Smooth muscle cell (in vitro differentiated cells): ENCODE results near the gene OIT3. TPM values are rescaled to one million over a fixed set of nuclear protein-coding genes. Genes with fewer than 3 reads are reported as not detected.

Experiments used
- DNase-seq: peaks from one replicate; lab custom pipeline; 2025; ENCODE audit not compliant: unreplicated experiment; lab: John Stamatoyannopoulos, UW
- H2AFZ ChIP-seq: fragments of 200-600 bp; sonication (generic); 2 replicates; pipeline ENCODE4 v1.6.0; 2016; ENCODE audit warnings: antibody characterized with exemption, low read depth, mild to moderate bottlenecking
- H3F3A ChIP-seq: fragments of 200-600 bp; sonication (generic); 2 replicates; pipeline ENCODE4 v1.6.0; 2017; ENCODE audit warnings: antibody characterized with exemption, low read depth
- H3K27ac ChIP-seq: fragments of 200-600 bp; sonication (generic); 2 replicates; pipeline ENCODE4 v1.5.1; 2016; ENCODE audit warnings: low read depth, mild to moderate bottlenecking
- H3K27me3 ChIP-seq: fragments of 200-600 bp; sonication (generic); 2 replicates; pipeline ENCODE4 v1.6.1; 2016; ENCODE audit warnings: low read depth, mild to moderate bottlenecking
- H3K36me3 ChIP-seq: fragments of 200-600 bp; sonication (generic); 2 replicates; pipeline ENCODE4 v1.5.1; 2016; ENCODE audit warnings: low read depth
- H3K4me1 ChIP-seq: fragments of 200-600 bp; sonication (generic); 2 replicates; pipeline ENCODE4 v1.5.1; 2016; ENCODE audit warnings: low read depth
- H3K4me2 ChIP-seq: fragments of 200-600 bp; sonication (generic); 2 replicates; pipeline ENCODE4 v1.6.0; 2016; ENCODE audit warnings: mild to moderate bottlenecking
- H3K4me3 ChIP-seq: fragments of 200-600 bp; sonication (generic); 2 replicates; pipeline ENCODE4 v1.5.1; 2016; ENCODE audit warnings: mild to moderate bottlenecking
- H3K79me2 ChIP-seq: fragments of 200-600 bp; sonication (generic); 2 replicates; pipeline ENCODE4 v1.6.0; 2016; ENCODE audit warnings: low read depth, mild to moderate bottlenecking
- H3K9ac ChIP-seq: fragments of 200-600 bp; sonication (generic); 2 replicates; pipeline ENCODE4 v1.6.0; 2016; ENCODE audit warnings: low read depth
- H3K9me3 ChIP-seq: fragments of 200-600 bp; sonication (generic); replicated peaks from 2 replicates; pipeline ENCODE4 v1.5.1; 2016; ENCODE audit warnings: low read depth
- H4K20me1 ChIP-seq: fragments of 200-600 bp; sonication (generic); 2 replicates; pipeline ENCODE4 v1.6.0; 2016; ENCODE audit warnings: low read depth
- CTCF ChIP-seq: fragments of 200-600 bp; sonication (generic); IDR thresholded peaks from 2 replicates; pipeline ENCODE4 v1.5.1; 2017; ENCODE audit warnings: borderline replicate concordance, mild to moderate bottlenecking, antibody characterized with exemption; ENCODE audit not compliant: insufficient read depth, poor library complexity, severe bottlenecking
- WGBS: methylation state at CpG from one replicate; pipeline ENCODE4 v1.1.7; 2016; ENCODE audit warnings: low lambda C conversion rate; 5-methylcytosine and 5-hydroxymethylcytosine counted together
- polyA plus RNA-seq: library from polyadenylated mRNA; unstranded; fragments of >200 nt; fragmentation: Nextera tagmentation; extraction: Ambion mirVana; gene quantifications from 2 replicates; pipeline ENCODE4 v1.2.1, GENCODE V29; 2016
- total RNA-seq: library from RNA; depleted of rRNA; stranded (reverse); fragments of >200 nt; gene quantifications from 2 replicates; pipeline ENCODE4 v1.2.3, GENCODE V29; 2014

The OIT3 gene
- total and polyA plus RNA-seq, 2 experiments from 2014 or later = 0.08 TPM; not detected in 1

DNA sequence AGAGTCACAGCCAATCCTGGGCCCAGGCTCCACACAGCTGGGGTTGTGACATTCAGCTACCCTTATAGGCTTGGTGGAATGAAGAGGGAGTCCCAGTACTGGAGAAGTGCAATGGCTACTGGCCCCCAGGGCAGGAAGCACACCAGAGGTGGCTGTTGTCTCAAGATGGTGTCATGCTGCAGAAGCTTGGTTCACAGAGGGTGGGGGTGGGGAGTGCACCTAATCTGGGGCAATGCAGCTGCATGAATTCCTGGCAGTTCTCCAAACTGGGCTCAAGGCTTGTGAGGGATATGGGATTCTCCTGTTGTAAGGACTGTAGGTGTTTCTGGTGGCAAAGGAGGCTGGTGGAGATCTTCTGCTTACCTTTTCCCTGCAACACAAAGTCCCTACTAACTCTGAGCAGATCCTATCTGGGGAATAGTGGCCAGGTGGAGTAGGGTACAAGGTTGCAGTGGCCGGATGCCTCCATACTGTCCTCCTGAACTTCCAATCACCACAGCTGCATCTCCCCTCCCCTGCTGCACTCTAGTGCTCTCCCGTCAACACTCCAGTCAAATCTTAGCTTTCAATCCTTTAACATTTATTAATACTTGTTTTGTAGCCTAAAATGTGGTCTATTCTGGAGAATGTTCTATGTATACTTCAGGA is 88.5 kb downstream of the OIT3 start:
- no peaks in the 10 kb centered on the region for H4K20me1 ChIP-seq
- H3K79me2 ChIP-seq = no peaks in the 10 kb centered on the region
- H3K4me3 ChIP-seq = no peak overlapping the region
- WGBS = 94% methylated on average over 2 of the region's 2 CpGs
- H3K9me3 ChIP-seq = peaks cover 25% of the 10 kb centered on the region
- H2AFZ ChIP-seq = no peak overlapping the region
- no peaks in the 10 kb centered on the region for H3K27me3 ChIP-seq
- no peaks in the 10 kb centered on the region for H3K36me3 ChIP-seq
- TF ChIP-seq CTCF = no peak
- no peaks in the 10 kb centered on the region for H3K4me1 ChIP-seq
- no peak overlapping the region for H3K9ac ChIP-seq
- DNase-seq = no peak
- no peak overlapping the region for H3K27ac ChIP-seq
- no peak overlapping the region for H3K4me2 ChIP-seq
- peaks cover 5% of the 10 kb centered on the region for H3F3A ChIP-seq

Other genes starting within 250 kb of the OIT3 start
- 22.4 and 30.4 TPM in 2 replicates for gene MCU, start 201.6 kb upstream of the OIT3 start, total RNA-seq
- 15.4 and 17.1 TPM in 2 replicates for gene MCU, start 201.6 kb upstream of the OIT3 start, polyA plus RNA-seq
- not detected in 2 replicates for gene PLA2G12B, start 61.1 kb downstream of the OIT3 start, total RNA-seq
- not detected in 2 replicates for gene PLA2G12B, start 61.1 kb downstream of the OIT3 start, polyA plus RNA-seq
- 489 and 568 TPM in 2 replicates for gene P4HA1, start 203.1 kb downstream of the OIT3 start, total RNA-seq
- gene P4HA1, start 203.1 kb downstream of the OIT3 start, polyA plus RNA-seq = 366 and 467 TPM in 2 replicates
- 0.36 and 1.4 TPM in 2 replicates for gene NUDT13, start 216.7 kb downstream of the OIT3 start, total RNA-seq
- gene NUDT13, start 216.7 kb downstream of the OIT3 start, polyA plus RNA-seq = 1.7 and 1.9 TPM in 2 replicates